IPS-20b (cell line): ENCODE data around the gene RRBP1.

Experiments used
- H3K27ac ChIP-seq: one replicate; pipeline ENCODE4 v1.5.1; 2013; ENCODE audit warnings: low read length
- H3K27me3 ChIP-seq: 2 replicates; pipeline ENCODE4 v1.6.1; 2013; ENCODE audit warnings: mild to moderate bottlenecking, low read length, inconsistent platforms; ENCODE audit not compliant: insufficient read depth
- H3K36me3 ChIP-seq: 2 replicates; pipeline ENCODE4 v1.6.1; 2013; ENCODE audit warnings: low read depth, mild to moderate bottlenecking, inconsistent platforms, low read length, moderate library complexity; ENCODE audit not compliant: insufficient read depth
- H3K4me1 ChIP-seq: 2 replicates; pipeline ENCODE4 v1.6.1; 2013; ENCODE audit warnings: mild to moderate bottlenecking, control low read depth, inconsistent platforms, low read length, moderate library complexity; ENCODE audit not compliant: insufficient read depth
- H3K4me3 ChIP-seq: 2 replicates; pipeline ENCODE4 v1.5.1; 2013; ENCODE audit warnings: mild to moderate bottlenecking, low read length, inconsistent platforms
- H3K9ac ChIP-seq: 2 replicates; pipeline ENCODE4 v1.6.1; 2013; ENCODE audit warnings: low read depth, mild to moderate bottlenecking, inconsistent platforms, low read length, moderate library complexity
- H3K9me3 ChIP-seq: 2 replicates; pipeline ENCODE4 v1.6.1; 2013; ENCODE audit warnings: mild to moderate bottlenecking, low read depth, low read length, inconsistent platforms; ENCODE audit not compliant: insufficient read depth

The RRBP1 gene

GRCh38 chr20:17645010-17645409 lies 37.0 kb downstream of the RRBP1 start:
- H3K4me1 ChIP-seq, result peaks cover 2% of the 10 kb centered on the region; the same call in 1 of the 2 replicates
- H3K9me3 ChIP-seq, result no peaks in the 10 kb centered on the region
- no peak overlapping the region for H3K9ac ChIP-seq

GRCh38 chr20:17644451-17644850 lies 37.6 kb downstream of the RRBP1 start:
- Histone ChIP-seq H3K4me3 (no peak overlapping the region), H3K36me3 (peaks cover 31% of the 10 kb centered on the region), H3K4me1 (peaks cover 2% of the 10 kb centered on the region; the same call in 1 of the 2 replicates), H3K27me3 (no peaks in the 10 kb centered on the region), H3K9ac (no peak overlapping the region), H3K27ac (no peak overlapping the region), H3K9me3 (no peaks in the 10 kb centered on the region)

More at GRCh38 chr20:17645010-17645409, 37.0 kb downstream of the RRBP1 start:
- Histone ChIP-seq H3K4me3 (no peak overlapping the region), H3K27ac (no peak overlapping the region), H3K27me3 (no peaks in the 10 kb centered on the region), H3K36me3 (peaks cover 29% of the 10 kb centered on the region)

- H3K9me3 ChIP-seq, result no peaks in the 10 kb centered on the region
- H3K36me3 ChIP-seq, result peaks cover 39% of the 10 kb centered on the region
- H3K4me1 ChIP-seq, result peaks cover 1% of the 10 kb centered on the region; the same call in 1 of the 2 replicates
- H3K4me3 ChIP-seq, result no peak overlapping the region
- H3K27me3 ChIP-seq, result no peaks in the 10 kb centered on the region
- H3K9ac ChIP-seq, result no peak overlapping the region
- no peak overlapping the region for H3K27ac ChIP-seq
Observed at GRCh38 chr20:17643531-17644188, 38.4 kb downstream of the RRBP1 start.

GRCh38 chr20:17642404-17643269 lies 39.4 kb downstream of the RRBP1 start:
- no peak overlapping the region for H3K9ac ChIP-seq
- peaks cover 48% of the 10 kb centered on the region for H3K36me3 ChIP-seq
- H3K4me3 ChIP-seq, result no peak overlapping the region
- H3K4me1 ChIP-seq, result no peaks in the 10 kb centered on the region
- no peaks in the 10 kb centered on the region for H3K9me3 ChIP-seq
- H3K27ac ChIP-seq, result no peak overlapping the region
- no peaks in the 10 kb centered on the region for H3K27me3 ChIP-seq

- Histone ChIP-seq H3K27ac (no peak overlapping the region), H3K9me3 (no peaks in the 10 kb centered on the region), H3K27me3 (no peaks in the 10 kb centered on the region), H3K4me1 (no peaks in the 10 kb centered on the region; the same call in 1 of the 2 replicates), H3K36me3 (peaks cover 49% of the 10 kb centered on the region), H3K4me3 (no peak overlapping the region), H3K9ac (no peak overlapping the region)
Observed at GRCh38 chr20:17641993-17642392, 40.0 kb downstream of the RRBP1 start.

GRCh38 chr20:17641520-17641964 lies 40.5 kb downstream of the RRBP1 start:
- H3K9ac ChIP-seq, result no peak overlapping the region
- no peaks in the 10 kb centered on the region for H3K9me3 ChIP-seq
- H3K4me3 ChIP-seq, result no peak overlapping the region
- H3K27me3 ChIP-seq, result no peaks in the 10 kb centered on the region
- no peaks in the 10 kb centered on the region; the same call in 1 of the 2 replicates for H3K4me1 ChIP-seq
- H3K36me3 ChIP-seq, result peaks cover 50% of the 10 kb centered on the region
- no peak overlapping the region for H3K27ac ChIP-seq

- peaks cover 56% of the 10 kb centered on the region for H3K36me3 ChIP-seq
- H3K4me3 ChIP-seq, result no peak overlapping the region
- no peaks in the 10 kb centered on the region for H3K27me3 ChIP-seq
- H3K9ac ChIP-seq, result no peak overlapping the region
- H3K4me1 ChIP-seq, result no peaks in the 10 kb centered on the region; the same call in 1 of the 2 replicates
- H3K27ac ChIP-seq, result no peak overlapping the region
- H3K9me3 ChIP-seq, result no peaks in the 10 kb centered on the region
Observed at GRCh38 chr20:17640875-17641378, 41.1 kb downstream of the RRBP1 start.

- H3K36me3 ChIP-seq, result peaks cover 62% of the 10 kb centered on the region
Observed at GRCh38 chr20:17640146-17640874, 41.7 kb downstream of the RRBP1 start.

GRCh38 chr20:17638835-17639407 lies 43.1 kb downstream of the RRBP1 start:
- Histone ChIP-seq H3K4me3 (no peak overlapping the region), H3K27me3 (no peaks in the 10 kb centered on the region), H3K9ac (no peak overlapping the region), H3K27ac (no peak overlapping the region), H3K36me3 (peaks cover 72% of the 10 kb centered on the region), H3K4me1 (no peaks in the 10 kb centered on the region; the same call in 1 of the 2 replicates), H3K9me3 (no peaks in the 10 kb centered on the region)

More at GRCh38 chr20:17640146-17640874, 41.7 kb downstream of the RRBP1 start:
- Histone ChIP-seq H3K4me1 (no peaks in the 10 kb centered on the region; the same call in 1 of the 2 replicates), H3K27me3 (no peaks in the 10 kb centered on the region), H3K27ac (no peak overlapping the region), H3K9me3 (no peaks in the 10 kb centered on the region), H3K9ac (no peak overlapping the region), H3K4me3 (no peak overlapping the region)

GRCh38 chr20:17637985-17638640 lies 43.9 kb downstream of the RRBP1 start:
- Histone ChIP-seq H3K9ac (no peak overlapping the region), H3K27me3 (no peaks in the 10 kb centered on the region), H3K36me3 (peaks cover 79% of the 10 kb centered on the region), H3K4me1 (no peaks in the 10 kb centered on the region; the same call in 1 of the 2 replicates), H3K27ac (no peak overlapping the region), H3K4me3 (no peak overlapping the region), H3K9me3 (no peaks in the 10 kb centered on the region)
